Breast epithelium (tissue), 3 donors: ENCODE measurements around the gene RAB22A.

Source experiments
- POLR2A ChIP-seq: fragments of 450-650 bp; IDR thresholded peaks from one replicate; pipeline ENCODE4 v1.6.1; 2016; ENCODE audit warnings: antibody characterized with exemption, mild to moderate bottlenecking, moderate library complexity
- POLR2AphosphoS5 ChIP-seq, 3 donors: sonication (generic); formaldehyde crosslinking; IDR thresholded peaks; one replicate each; pipeline ENCODE4 v1.6.1; 2017; ENCODE audit warnings: antibody characterized with exemption in 3 of 3
- TF ChIP-seq, protein P1 (sequence below), 3 donors: fragments of 450-650 bp; IDR thresholded peaks; one replicate each; pipeline ENCODE4 v1.5.1; 2016 to 2017; ENCODE audit warnings: antibody characterized with exemption in 3 of 3, mild to moderate bottlenecking in 3 of 3, moderate library complexity in 3 of 3

DNA sequence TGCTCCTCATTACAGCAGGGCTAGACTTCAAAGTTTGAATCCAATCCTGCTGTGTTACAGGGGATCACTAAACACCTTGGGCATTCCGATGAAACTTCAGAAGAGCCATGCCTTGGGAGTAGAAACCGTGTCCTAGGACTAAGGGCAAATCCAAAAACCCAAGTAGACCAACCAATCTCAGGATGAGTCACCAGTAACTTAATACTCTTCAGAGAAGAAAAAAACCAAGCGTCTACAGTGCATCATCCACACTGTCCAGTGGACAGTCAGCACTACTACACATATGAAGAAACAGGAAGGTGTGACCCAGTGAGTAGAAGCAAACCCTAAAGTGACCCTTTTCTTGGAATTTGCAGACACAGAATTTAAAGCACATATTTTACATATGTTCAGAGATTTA lies 40.1 kb downstream of the RAB22A start:
- no peak for TF ChIP-seq POLR2A
- TF ChIP-seq, protein P1, sequence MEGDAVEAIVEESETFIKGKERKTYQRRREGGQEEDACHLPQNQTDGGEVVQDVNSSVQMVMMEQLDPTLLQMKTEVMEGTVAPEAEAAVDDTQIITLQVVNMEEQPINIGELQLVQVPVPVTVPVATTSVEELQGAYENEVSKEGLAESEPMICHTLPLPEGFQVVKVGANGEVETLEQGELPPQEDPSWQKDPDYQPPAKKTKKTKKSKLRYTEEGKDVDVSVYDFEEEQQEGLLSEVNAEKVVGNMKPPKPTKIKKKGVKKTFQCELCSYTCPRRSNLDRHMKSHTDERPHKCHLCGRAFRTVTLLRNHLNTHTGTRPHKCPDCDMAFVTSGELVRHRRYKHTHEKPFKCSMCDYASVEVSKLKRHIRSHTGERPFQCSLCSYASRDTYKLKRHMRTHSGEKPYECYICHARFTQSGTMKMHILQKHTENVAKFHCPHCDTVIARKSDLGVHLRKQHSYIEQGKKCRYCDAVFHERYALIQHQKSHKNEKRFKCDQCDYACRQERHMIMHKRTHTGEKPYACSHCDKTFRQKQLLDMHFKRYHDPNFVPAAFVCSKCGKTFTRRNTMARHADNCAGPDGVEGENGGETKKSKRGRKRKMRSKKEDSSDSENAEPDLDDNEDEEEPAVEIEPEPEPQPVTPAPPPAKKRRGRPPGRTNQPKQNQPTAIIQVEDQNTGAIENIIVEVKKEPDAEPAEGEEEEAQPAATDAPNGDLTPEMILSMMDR (IDR thresholded peaks at IDR 0.05) = no peak
- TF ChIP-seq POLR2AphosphoS5 (IDR thresholded peaks at IDR 0.05) = no peak
